ENCODE results near the gene F8. TPM values are rescaled to one million over a fixed set of nuclear protein-coding genes. Genes with fewer than 3 reads are reported as not detected.
"Not testable (repeated sequence)": the region's sequence is repeated elsewhere in the genome, so short reads cannot be mapped to it uniquely, and the experiment has no call there.

F8 gene
- total RNA-seq, 1 experiment from 2014 or later, result 0.42 TPM

DNA sequence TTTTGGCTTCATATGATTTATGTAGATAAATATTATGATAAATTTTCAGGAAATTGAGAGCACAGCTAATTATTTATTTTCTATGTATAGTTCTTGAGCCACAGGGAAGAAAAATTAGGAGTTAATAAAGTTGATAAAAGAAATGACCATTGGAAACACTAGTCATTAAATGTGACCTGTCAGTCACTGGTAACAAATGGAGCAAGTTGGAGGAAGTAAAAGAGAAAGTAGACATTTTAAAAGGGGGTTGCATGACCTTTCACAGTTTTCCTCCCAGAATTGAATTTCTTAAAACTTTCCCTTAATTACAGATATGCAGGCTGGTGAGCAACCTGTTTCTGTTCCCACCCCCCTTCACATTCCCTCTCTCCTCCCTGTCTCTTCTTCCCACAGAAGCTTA, 193.4 kb downstream of the F8 start:
- Histone ChIP-seq H3K9me3 (replicated peaks) (no peaks in the 10 kb centered on the region), H3K36me3 (no peaks in the 10 kb centered on the region), H3K27me3 (no peaks in the 10 kb centered on the region), H3K4me3 (no peak overlapping the region), H3K27ac (no peak overlapping the region), H3K4me1 (no peaks in the 10 kb centered on the region)
- DNase-seq, result no peak

DNA sequence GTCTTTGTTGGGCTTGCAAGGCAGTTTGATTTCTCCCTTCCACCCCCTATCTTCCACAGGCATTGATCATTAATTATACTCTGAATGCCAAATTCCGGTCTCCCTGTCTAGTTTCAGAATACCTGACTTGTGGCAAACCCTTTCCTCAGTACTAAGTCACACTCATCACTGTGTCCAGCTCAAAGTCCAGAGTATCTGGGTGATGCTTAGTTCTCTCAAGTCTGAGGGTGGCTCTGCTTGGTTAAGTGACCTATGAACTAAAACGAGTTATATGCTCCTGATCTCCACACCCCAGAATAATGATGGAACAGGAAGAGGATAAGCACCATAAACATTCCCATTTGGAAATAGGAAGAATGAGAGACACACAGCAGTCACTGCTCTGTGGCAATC, 194.5 kb downstream of the F8 start:
- DNase-seq, result no peak
- no peaks in the 10 kb centered on the region for H3K36me3 ChIP-seq
- H3K9me3 ChIP-seq (replicated peaks), result no peaks in the 10 kb centered on the region
- no peak overlapping the region for H3K27ac ChIP-seq
- H3K27me3 ChIP-seq, result no peaks in the 10 kb centered on the region
- H3K4me1 ChIP-seq, result no peaks in the 10 kb centered on the region
- no peak overlapping the region for H3K4me3 ChIP-seq

DNA sequence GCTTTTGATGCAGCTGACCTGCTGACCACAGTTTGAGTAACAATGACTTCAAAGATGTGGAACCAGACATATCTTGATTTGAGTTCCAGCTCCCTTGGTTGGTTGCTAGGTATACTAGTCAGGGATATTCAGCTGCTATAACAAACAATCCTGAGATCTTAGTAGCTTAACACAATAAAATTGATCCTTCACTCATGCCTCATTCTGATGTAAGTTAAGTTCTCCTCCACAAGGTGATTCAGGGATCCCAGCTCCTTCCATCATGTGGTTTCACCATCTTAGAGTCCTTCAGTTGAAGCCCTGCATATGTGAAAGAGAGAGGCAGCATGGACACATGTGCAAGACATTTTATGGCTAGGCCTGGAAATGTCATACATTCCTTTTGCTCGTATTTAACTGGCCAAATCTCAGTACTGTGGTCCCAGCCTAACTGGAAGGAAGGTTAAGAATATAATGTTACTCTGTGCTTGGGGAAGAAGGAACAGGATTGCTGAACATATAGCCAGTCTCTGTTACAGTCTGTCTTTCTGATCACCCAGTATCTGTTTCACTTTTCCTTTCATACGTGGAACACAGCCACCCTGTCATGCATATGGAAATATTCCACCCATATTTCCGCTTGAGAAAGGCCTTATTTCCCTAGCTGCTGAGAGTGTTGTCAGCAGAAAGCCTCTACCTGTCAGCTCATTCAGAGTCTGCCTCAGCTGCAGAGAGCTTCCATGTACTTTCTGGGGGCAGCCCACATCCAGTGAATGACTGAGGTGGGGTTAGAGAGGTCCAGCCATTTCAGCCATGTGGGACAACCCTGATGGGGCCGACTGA, 195.1 kb downstream of the F8 start:
- Histone ChIP-seq H3K27me3 (no peaks in the 10 kb centered on the region), H3K4me1 (no peaks in the 10 kb centered on the region), H3K4me3 (no peak overlapping the region), H3K9me3 (replicated peaks) (no peaks in the 10 kb centered on the region), H3K36me3 (no peaks in the 10 kb centered on the region), H3K27ac (no peak overlapping the region)
- DNase-seq, result no peak

DNA sequence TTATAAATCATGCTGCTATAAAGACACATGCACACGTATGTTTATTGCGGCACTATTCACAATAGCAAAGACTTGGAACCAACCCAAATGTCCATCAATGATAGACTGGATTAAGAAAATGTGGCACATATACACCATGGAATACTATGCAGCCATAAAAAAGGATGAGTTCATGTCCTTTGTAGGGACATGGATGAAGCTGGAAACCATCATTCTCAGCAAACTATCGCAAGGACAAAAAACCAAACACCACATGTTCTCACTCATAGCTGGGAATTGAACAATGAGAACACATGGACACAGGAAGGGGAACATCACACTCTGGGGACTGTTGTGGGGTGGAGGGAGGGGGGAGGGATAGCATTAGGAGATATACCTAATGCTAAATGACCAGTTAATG, 196.9 kb downstream of the F8 start:
- H3K27me3 ChIP-seq; H3K27ac ChIP-seq; H3K4me3 ChIP-seq; H3K9me3 ChIP-seq (replicated peaks); H3K36me3 ChIP-seq; DNase-seq; H3K4me1 ChIP-seq: not testable (repeated sequence)

DNA sequence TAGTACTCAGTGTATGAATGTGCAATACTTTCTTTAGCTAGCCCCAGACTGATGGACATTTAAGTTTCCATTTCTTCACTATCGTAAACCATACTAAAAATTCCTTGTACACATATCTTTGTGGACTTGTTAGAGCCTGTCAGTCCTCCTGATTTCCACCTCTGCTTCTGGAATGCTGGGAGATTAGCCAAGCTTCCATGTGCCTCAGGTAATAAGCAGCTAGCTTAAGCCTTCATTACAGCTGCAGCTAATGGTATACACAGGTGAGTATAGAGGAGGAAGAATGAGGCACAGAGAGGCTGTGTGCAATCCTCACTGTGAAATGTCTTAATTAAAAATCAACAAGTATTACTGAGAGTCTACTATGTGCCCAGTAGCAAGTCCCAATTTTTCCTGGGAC, 197.9 kb downstream of the F8 start:
- Histone ChIP-seq H3K4me1 (no peaks in the 10 kb centered on the region), H3K4me3 (no peak overlapping the region), H3K9me3 (replicated peaks) (no peaks in the 10 kb centered on the region), H3K27ac (no peak overlapping the region), H3K27me3 (no peaks in the 10 kb centered on the region), H3K36me3 (no peaks in the 10 kb centered on the region)
- no peak for DNase-seq

DNA sequence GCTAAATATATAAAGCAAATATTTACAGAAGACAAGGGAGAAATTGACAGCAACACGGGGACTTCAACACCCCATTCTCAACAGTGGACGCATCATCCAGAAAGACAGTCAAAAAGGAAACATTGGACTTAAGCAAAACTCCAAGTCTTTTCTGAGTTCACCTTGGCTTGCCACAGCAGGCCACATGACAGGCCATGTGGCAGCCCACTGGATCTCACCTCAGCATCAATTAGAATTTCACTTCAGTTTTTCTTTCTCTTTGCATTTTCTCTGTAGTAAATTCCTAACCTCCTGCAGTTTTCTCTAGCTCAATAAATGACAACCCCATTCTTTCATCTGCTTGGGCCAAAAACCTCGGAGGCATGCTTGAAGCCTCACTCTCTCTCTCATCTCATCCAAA, 200.5 kb downstream of the F8 start:
- Histone ChIP-seq H3K4me3 (no peak overlapping the region), H3K27ac (no peak overlapping the region), H3K36me3 (no peaks in the 10 kb centered on the region), H3K27me3 (no peaks in the 10 kb centered on the region), H3K4me1 (no peaks in the 10 kb centered on the region), H3K9me3 (replicated peaks) (no peaks in the 10 kb centered on the region)
- DNase-seq, result no peak

DNA sequence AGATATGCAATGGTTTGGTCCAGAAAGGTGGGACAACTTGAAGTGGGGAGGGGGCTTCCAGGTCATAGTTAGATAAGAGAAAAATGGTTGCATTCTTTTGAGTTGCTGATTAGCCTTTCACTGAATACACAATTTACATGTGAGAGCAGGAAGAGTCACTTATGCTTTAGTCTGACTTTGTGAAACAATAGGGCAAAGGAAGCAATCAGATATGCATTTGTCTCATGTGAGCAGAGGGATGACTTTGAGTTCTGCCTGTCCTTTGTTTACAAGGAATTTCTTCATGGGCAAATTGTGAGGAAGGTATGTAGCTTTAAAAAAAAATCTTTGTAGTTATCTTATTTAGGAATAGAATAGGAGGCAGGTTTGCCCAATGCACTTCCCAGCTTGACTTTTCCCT, 201.0 kb downstream of the F8 start:
- Histone ChIP-seq H3K27ac (no peak overlapping the region), H3K27me3 (no peaks in the 10 kb centered on the region), H3K4me1 (no peaks in the 10 kb centered on the region), H3K4me3 (no peak overlapping the region), H3K9me3 (replicated peaks) (no peaks in the 10 kb centered on the region), H3K36me3 (no peaks in the 10 kb centered on the region)
- no peak for DNase-seq

DNA sequence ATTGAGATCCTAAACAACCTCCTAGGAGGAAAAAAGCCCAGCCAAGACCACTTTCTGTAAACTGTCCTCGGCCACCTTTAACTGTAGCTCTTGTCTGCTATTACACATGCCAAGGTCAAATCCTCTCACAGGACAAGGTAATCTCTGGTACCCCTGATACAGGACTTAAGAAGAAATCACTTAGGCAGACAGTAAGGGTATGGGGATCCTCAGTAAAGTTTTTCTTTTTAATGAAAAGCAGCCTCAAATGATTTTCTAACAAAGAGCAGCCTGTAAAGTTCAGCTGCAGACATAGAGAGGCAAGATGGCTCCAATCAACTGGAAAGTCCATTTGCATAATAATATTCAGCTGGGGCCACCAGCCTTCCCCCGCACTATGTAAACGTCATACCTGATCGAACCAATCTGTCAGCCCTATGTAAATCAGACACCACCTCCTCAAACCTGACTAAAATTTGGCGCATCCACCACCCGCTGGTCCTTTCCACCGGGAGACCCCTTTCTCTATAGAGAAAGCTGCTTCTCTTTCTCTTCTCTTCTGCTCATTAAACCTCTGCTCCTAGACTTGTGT, 202.7 kb downstream of the F8 start:
- Histone ChIP-seq H3K36me3 (no peaks in the 10 kb centered on the region), H3K4me3 (no peak overlapping the region), H3K27me3 (no peaks in the 10 kb centered on the region), H3K4me1 (no peaks in the 10 kb centered on the region), H3K9me3 (replicated peaks) (no peaks in the 10 kb centered on the region), H3K27ac (no peak overlapping the region)
- no peak for DNase-seq

DNA sequence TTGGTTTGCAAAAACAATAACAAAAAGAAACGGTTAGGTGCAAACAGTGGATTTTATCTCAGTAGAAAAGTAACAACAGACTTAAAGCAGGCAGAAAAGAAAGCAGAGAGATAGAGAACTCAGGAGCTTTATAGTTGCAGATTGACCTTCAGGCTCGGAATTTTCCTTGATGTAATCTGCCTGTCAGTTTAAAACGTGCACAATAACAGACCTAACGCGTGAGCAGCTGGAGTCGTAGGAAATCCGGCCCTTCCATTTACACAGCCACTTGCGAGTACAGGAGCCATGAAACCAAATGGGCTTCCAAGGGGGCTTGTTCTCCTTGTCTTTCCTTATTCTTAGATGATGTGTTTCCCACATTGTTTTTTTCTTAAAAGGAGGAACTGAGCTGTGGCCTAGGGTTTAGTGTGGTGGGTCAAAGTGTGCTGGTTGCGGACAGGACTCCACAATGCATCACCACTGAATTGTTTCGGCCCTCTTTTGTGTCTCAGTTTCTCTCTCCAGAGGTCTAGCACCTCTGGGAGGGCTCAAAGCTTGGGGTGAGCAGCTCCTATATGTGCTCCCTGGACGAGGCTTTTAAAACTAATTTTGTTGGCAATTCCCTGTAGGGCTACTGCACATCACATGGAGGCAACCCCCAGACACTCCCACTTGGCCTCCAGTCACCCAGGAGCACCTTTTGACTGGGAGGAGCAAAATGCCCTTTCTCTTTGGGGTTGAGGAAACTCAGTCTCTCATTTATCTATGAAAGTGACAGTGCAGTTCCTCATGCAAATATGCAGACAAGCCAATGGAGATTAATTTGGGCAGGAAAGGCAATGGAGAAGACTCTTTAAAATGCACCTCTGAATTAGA, 203.4 kb downstream of the F8 start:
- no peaks in the 10 kb centered on the region for H3K27me3 ChIP-seq
- no peaks in the 10 kb centered on the region for H3K9me3 ChIP-seq (replicated peaks)
- no peak overlapping the region for H3K4me3 ChIP-seq
- DNase-seq, result no peak
- no peak overlapping the region for H3K27ac ChIP-seq
- H3K4me1 ChIP-seq, result no peaks in the 10 kb centered on the region
- H3K36me3 ChIP-seq, result no peaks in the 10 kb centered on the region

DNA sequence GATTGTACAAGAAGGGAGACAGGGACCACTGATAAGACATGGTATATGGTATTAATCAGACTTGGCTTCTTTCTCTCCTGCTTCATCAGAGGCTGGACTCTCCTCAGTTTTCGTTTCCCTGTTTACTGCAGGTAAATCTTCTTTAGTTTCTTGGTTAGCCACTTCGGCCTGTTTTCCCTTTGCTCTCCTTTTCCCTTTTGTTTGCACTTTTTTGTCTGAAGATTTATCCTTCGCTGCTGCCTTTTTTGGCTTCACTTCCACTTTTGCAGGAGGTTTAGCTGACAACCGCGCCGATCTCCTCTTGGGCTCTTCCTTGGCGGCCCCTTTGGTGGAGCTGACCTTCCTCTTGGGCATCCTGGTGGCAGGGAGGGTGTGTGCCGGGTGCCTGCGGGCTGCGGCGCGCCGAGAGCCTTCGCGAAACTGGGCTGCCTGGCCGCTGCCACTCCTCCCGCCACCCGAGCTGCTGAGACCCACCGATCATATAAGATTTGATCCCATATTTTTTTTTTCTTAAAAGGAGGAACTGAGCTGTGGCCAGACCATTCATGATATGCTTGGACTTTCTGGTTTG, 205.4 kb downstream of the F8 start:
- not testable (repeated sequence) for H3K4me3 ChIP-seq; H3K27me3 ChIP-seq; DNase-seq; H3K27ac ChIP-seq; H3K4me1 ChIP-seq; H3K36me3 ChIP-seq; H3K9me3 ChIP-seq (replicated peaks)

DNA sequence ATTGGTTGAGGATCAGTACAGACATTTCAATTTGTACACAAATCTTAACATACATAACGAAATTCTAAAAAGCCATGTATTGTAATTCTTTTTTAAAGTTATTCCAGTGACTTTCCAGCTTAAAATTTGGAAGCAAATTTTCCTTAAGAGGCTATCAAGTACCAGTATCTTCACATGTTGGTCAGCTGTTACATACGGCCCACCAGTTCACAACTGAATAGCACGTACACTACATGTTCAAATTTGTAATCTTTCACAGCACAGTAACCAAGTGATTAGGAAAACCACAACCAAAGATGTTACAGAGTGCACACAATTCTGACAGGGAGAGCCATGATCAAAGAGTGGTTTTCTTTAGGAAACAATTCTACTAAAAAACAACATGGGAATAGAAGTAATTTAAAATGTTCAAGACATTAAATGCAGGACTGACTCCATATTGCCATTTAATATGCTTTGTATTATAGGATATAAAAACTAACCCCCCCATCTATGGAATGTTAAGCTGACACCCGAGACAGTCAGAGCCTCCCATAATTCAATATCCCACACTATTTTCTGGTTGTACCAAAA, 206.1 kb downstream of the F8 start:
- H3K36me3 ChIP-seq; DNase-seq; H3K27ac ChIP-seq; H3K4me1 ChIP-seq; H3K4me3 ChIP-seq; H3K9me3 ChIP-seq (replicated peaks); H3K27me3 ChIP-seq: not testable (repeated sequence)

DNA sequence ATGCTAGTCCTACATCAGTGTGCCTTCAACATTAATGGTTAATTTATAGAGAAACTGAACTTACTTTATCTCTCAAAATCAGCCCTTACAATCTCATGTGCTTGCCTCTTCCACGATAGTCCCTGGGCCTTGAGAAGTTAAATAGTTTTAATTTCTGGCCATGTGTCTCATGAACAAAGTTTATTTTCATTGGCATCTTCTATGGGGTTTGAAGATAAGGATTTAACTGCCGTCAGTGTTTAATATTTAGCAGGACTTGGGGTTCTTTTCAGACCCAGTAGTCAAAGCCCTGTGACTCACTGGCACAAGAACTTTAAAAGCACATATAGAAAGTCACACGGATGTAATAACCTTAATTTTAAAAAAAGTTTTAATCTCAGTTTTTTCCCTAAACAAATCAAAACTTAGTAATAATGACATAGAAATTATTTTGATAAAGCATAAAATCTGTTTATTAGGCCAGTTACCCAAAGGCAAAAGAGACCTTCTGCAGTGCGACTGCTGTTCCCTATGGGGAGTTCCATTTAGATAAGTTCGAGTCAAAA, 207.2 kb downstream of the F8 start:
- H3K27me3 ChIP-seq, result no peaks in the 10 kb centered on the region
- H3K27ac ChIP-seq, result no peak overlapping the region
- no peaks in the 10 kb centered on the region for H3K9me3 ChIP-seq (replicated peaks)
- H3K36me3 ChIP-seq, result no peaks in the 10 kb centered on the region
- H3K4me3 ChIP-seq, result no peak overlapping the region
- DNase-seq, result no peak
- H3K4me1 ChIP-seq, result no peaks in the 10 kb centered on the region

DNA sequence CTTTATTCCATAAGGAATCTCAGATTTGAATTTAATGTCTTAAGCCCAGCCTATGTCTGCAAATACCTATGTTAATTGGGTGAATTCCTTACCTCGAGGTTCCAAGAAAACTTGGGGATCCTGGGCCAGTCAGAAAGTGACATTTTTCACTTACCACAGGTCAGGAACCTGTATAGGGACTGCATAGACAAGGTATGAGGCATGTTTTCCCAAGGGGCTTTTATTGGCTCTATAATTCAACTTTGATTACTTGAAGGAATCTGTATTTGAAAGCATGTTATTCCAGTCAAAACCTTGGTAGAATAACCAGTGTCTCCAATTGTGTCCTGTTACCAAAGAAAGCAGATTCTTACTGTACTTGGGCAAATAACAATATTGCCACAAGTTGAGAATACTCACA, 208.7 kb downstream of the F8 start:
- no peak for DNase-seq
- no peaks in the 10 kb centered on the region for H3K36me3 ChIP-seq
- H3K9me3 ChIP-seq (replicated peaks), result no peaks in the 10 kb centered on the region
- no peak overlapping the region for H3K4me3 ChIP-seq
- no peaks in the 10 kb centered on the region for H3K4me1 ChIP-seq
- no peak overlapping the region for H3K27ac ChIP-seq
- H3K27me3 ChIP-seq, result no peaks in the 10 kb centered on the region

DNA sequence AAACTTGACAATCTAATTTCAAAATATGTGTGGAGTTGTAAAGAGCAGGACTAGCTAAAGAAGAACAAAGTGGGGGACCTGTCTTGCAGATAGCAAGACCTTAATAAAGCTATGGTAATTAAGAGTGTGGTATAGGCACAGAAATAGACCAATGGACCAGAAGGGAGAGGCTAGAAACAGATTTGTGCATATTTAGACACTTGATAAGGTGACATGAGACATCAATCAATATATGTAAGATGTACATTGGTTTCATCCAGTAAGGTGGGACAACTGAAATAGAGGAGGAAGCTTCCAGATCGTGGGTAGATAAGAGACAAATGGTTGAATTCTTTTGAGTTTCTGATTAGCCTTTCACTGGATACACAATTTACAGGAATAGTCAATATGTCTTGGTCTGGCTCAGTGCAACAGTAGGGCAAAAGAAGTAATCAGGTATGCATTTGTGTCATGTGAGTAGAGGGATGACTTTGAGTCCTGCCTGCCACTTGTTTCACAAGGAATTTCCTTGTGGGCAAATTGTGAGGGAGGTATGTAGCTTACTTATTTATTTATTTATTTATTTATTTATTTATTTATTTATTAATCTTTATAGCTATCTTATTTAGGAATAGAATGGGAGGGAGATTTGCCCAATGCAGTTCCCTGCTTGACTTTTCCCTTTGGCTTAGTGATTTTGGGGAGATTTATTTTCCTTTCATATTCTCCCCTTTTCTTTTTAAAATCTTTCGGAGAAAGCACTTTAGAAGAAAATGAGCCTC, 210.0 kb downstream of the F8 start:
- DNase-seq, result no peak
- Histone ChIP-seq H3K4me3 (no peak overlapping the region), H3K36me3 (no peaks in the 10 kb centered on the region), H3K4me1 (no peaks in the 10 kb centered on the region), H3K27ac (no peak overlapping the region), H3K27me3 (no peaks in the 10 kb centered on the region), H3K9me3 (replicated peaks) (no peaks in the 10 kb centered on the region)

Data from SJCRH30 (cell line).